Memory B cell (primary cell): Measurements from ENCODE around the gene CEACAM16.
A peak's percentile ranks its signal among the peaks of the same experiment; 100 is the strongest.

Source experiments
- ATAC-seq: fragments of 150-1000 bp; cut with Tn5 transposase; 2 replicates; pipeline ENCODE4 v1.10.0; 2021; ENCODE audit warnings: low read depth, mild to moderate bottlenecking, moderate library complexity
- DNase-seq, 2 donors: peaks; one replicate each; pipeline ENCODE4 v3.0.0; 2022; ENCODE audit warnings: low spot score in 2 of 2
- H3K27ac Mint-ChIP-seq: one replicate; pipeline ENCODE4 v1.8.0; 2022; ENCODE audit warnings: mild to moderate bottlenecking, moderate library complexity, mixed read lengths
- H3K27me3 Mint-ChIP-seq: one replicate; pipeline ENCODE4 v1.8.0; 2022; ENCODE audit warnings: mixed read lengths
- H3K36me3 Mint-ChIP-seq: one replicate; pipeline ENCODE4 v1.8.0; 2022; ENCODE audit warnings: mild to moderate bottlenecking, mixed read lengths
- H3K4me1 Mint-ChIP-seq: one replicate; pipeline ENCODE4 v1.8.0; 2022; ENCODE audit warnings: mixed read lengths
- H3K4me3 Mint-ChIP-seq: one replicate; pipeline ENCODE4 v1.8.0; 2022; ENCODE audit warnings: mild to moderate bottlenecking, moderate library complexity, mixed read lengths
- H3K9me3 Mint-ChIP-seq: one replicate; pipeline ENCODE4 v1.8.0; 2022; ENCODE audit warnings: mixed read lengths

CEACAM16 gene, protein sequence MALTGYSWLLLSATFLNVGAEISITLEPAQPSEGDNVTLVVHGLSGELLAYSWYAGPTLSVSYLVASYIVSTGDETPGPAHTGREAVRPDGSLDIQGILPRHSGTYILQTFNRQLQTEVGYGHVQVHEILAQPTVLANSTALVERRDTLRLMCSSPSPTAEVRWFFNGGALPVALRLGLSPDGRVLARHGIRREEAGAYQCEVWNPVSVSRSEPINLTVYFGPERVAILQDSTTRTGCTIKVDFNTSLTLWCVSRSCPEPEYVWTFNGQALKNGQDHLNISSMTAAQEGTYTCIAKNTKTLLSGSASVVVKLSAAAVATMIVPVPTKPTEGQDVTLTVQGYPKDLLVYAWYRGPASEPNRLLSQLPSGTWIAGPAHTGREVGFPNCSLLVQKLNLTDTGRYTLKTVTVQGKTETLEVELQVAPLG

DNA sequence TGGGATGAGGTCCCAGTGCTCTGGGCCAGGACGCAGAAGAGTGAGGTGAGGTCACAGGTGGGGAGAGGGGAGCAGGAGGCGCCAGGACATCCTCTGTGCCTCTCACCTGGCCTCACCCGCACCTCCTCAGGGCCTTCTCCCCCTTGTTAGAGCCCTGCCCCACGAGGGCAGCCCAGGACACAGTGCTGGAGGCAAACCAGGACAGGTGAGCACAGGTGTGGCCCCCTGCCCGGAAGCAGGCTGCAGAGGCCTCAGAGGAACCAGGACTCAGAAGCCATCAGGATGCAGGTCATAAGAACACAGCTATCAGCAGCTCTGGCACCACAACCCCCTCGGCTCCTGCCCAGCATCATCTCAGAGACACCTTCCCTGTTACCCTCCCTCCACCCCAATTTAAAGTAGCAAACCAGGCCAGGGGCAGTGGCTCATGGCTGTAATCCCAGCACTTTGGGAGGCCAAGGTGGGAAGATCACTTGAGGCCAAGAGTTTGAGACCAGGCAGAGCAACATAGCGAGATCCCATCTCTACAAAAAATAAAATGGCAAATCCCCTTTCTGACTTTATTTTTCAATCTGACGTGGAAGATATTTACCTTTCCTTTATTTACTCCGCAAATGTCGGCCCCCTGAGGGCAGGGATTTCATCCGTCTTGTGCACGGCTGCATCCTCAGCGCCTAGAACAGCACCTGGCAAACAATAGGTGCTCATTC lies at the start of gene CEACAM16:
Gene CEACAM16 (plus strand): TSS at position 660 of the 710 bp plus-strand sequence. CDS start 2,306 bp downstream, outside the sequence.
- Mint-ChIP-seq H3K27me3 (peaks cover 16% of the 10 kb centered on the region), H3K27ac (no peak within 1 kb of the TSS), H3K9me3 (no peaks in the 10 kb centered on the region), H3K4me3 (no peak within 1 kb of the TSS), H3K36me3 (no peaks in the 10 kb centered on the region), H3K4me1 (no peaks in the 10 kb centered on the region)
- no peak for DNase-seq
- no peak for ATAC-seq

DNA sequence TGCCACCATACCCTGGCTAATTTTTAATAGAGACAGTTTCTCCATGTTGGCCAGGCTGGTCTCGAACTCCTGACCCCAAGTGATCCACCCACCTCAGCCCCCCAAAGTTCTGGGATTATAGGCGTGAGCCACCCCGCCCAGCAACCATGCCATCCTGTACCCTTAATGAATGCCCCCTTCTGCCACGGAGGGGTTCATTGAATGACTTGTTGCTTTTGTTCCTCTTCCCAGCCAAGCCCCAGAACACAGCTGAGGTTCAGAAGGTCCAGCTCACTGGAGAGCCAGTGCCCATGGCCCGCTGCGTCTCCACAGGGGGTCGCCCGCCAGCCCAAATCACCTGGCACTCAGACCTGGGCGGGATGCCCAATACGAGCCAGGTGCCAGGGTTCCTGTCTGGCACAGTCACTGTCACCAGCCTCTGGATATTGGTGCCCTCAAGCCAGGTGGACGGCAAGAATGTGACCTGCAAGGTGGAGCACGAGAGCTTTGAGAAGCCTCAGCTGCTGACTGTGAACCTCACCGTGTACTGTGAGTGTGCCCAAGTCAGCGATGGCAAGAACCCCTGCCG lies 49.3 kb upstream of the CEACAM16 start:
- H3K27ac Mint-ChIP-seq, result no peak overlapping the region
- DNase-seq, result no peak
- no peak for ATAC-seq
- H3K27me3 Mint-ChIP-seq, result peaks cover 19% of the 10 kb centered on the region
- H3K4me1 Mint-ChIP-seq, result peaks cover 3% of the 10 kb centered on the region
- H3K4me3 Mint-ChIP-seq, result no peak overlapping the region
- H3K9me3 Mint-ChIP-seq, result no peaks in the 10 kb centered on the region
- H3K36me3 Mint-ChIP-seq, result no peaks in the 10 kb centered on the region

DNA sequence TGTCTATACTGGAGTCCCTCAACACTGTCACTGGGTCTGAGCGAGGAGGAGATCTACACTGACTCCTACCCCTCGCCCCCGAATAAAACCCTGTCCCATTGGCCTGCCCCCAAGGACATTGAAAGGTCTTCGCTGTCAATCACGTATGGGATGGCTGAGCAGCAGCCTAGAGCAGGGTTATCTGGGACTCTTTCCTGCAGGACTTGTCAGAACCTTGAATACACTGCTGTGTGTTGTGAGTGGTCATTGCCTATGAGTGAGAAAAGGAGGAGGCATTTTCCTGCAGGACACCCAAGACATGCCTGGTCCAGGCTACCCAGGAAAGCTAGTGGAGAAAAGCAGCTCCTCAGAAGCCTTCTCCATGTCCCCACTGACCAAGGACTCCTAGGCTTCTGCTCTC lies 45.6 kb upstream of the CEACAM16 start:
- DNase-seq (no peak), ATAC-seq (no peak)
- Mint-ChIP-seq H3K27me3 (peaks cover 13% of the 10 kb centered on the region), H3K4me3 (no peak overlapping the region), H3K27ac (peak overlapping the region; percentile 61), H3K4me1 (peaks cover 10% of the 10 kb centered on the region), H3K36me3 (no peaks in the 10 kb centered on the region), H3K9me3 (no peaks in the 10 kb centered on the region)

DNA sequence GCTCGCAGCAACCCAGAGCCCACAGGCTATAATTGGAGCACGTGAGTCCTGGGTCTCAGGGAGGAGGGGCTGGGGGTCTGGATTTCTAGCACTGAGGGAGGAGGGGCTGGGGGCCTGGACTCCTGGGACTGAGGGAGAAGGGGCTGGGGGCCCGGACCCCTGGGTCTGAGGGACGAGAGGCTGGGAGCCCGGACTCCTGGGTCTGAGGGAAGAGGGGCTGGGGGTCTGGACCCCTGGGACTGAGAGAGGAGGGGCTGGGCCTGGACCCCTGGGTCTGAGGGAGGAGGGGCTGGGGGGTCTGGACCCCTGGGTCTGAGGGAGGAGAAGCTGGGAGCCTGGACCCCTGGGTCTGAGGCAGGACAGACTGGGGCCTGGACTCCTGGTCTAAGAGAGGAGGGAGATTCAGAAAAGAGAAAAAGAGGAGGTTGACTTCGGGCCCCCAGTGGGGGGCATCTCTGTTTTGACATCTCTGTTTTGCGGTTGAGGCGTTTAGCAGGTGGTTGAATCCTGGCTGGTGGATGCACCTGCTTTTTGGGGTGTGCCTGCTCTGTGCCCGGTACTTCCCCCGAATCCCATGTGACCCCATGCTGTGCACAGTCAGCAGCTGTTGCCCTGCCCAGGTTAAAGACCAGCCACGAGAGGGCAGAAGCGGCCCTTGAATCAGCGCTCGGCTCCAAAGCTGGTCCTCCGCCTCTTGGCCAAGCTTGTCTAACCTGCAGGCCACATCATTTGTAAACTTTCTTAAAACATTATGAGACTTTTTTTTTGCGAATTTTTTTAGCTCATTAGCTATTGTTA lies 44.8 kb upstream of the CEACAM16 start:
- peaks cover 10% of the 10 kb centered on the region for H3K4me1 Mint-ChIP-seq
- peak overlapping the region; percentile 45 for H3K27ac Mint-ChIP-seq
- DNase-seq, result peak; percentile 77 to 85
- ATAC-seq, result peak; percentile 99
- no peaks in the 10 kb centered on the region for H3K36me3 Mint-ChIP-seq
- H3K27me3 Mint-ChIP-seq, result peaks cover 13% of the 10 kb centered on the region
- H3K4me3 Mint-ChIP-seq, result no peak overlapping the region
- no peaks in the 10 kb centered on the region for H3K9me3 Mint-ChIP-seq

DNA sequence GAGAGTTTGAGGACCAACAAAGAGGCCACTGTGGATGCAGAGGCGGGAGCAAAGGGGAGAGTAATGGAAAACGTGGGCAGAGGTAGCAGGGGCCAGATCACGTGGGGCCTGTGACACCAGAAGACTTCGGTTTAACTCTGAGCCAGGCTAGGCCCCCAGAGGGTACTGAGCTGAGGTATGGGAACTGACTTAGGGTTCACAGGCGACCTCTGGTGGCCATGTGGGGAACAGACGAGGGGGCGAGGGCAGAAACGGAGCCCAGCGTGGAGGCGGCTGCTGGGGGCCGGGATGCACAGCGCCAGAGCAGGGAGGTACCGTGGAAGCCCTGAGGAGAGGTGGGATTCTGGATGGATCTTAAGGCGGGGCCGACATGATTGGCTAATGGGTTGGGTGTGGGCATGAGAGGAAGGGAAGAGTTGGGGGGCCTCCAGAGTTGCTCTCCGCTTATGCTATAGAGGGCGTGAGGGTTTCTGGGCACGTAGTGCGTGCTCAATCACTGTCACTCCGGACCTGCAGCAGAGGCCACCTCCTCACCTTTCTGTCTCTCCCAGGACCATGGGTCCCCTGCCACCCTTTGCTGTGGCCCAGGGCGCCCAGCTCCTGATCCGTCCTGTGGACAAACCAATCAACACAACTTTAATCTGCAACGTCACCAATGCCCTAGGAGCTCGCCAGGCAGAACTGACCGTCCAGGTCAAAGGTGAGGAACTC lies 41.6 kb upstream of the CEACAM16 start:
- DNase-seq, result peak; percentile 61 to 72
- Mint-ChIP-seq H3K27ac (no peak overlapping the region), H3K36me3 (no peaks in the 10 kb centered on the region), H3K4me3 (no peak overlapping the region), H3K9me3 (no peaks in the 10 kb centered on the region), H3K27me3 (peaks cover 6% of the 10 kb centered on the region), H3K4me1 (peaks cover 10% of the 10 kb centered on the region)
- ATAC-seq, result peak; percentile 33

DNA sequence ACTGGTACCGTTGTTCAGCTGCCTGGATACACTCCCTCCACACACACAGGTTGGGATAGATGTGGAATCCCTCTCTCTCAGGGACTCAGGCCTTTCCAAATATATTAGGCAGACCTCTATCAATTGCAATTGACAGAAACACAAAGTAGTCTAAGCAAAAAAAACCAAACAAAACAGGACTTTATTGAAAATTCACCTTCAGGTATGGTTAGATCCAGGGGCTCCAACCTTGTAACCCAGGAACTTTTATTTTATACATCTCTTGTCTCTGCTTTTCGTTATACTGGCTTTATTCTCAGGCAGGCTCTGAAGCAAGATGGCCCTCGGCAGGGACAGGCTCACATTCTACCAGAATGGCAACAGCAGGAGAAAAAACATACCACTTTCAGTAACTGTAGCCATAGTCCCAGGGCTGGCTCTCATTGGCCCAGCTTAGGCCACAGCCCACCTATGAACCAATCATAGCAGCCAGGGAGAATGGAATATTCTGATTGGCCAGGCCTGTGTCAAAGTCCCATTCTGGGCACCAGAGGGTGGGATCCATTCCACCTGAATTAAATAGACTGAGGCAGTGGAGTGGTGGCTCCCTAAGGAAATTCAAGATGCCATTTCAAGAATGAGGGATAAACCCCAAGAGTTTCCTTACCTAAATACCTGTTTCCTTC lies 40.8 kb upstream of the CEACAM16 start:
- Mint-ChIP-seq H3K27ac (no peak overlapping the region), H3K4me3 (no peak overlapping the region), H3K36me3 (no peaks in the 10 kb centered on the region), H3K9me3 (no peaks in the 10 kb centered on the region), H3K4me1 (peaks cover 8% of the 10 kb centered on the region), H3K27me3 (peaks cover 6% of the 10 kb centered on the region)
- ATAC-seq (no peak), DNase-seq (no peak)

DNA sequence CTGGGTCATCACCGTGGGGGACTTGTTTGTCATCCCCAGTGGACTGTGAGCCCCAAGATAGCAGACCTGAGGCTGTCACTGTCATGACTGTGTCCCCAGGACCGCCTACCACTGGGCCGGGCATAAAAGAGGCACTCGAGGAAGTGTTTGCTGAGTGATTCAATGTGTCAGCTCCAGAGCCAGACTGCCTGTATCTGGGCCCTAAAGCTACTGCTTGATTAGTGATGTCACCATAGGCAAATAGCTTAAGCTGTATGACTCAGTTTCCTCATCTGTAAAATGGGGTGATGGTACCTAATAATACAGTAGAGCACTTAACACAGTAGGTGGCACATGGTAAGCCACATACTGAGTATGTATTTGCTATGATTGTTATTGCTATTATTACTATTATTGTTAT lies 38.9 kb upstream of the CEACAM16 start:
- Mint-ChIP-seq H3K27ac (no peak overlapping the region), H3K4me1 (peaks cover 6% of the 10 kb centered on the region), H3K4me3 (no peak overlapping the region), H3K27me3 (peaks cover 6% of the 10 kb centered on the region), H3K36me3 (no peaks in the 10 kb centered on the region), H3K9me3 (no peaks in the 10 kb centered on the region)
- ATAC-seq (no peak), DNase-seq (no peak)

DNA sequence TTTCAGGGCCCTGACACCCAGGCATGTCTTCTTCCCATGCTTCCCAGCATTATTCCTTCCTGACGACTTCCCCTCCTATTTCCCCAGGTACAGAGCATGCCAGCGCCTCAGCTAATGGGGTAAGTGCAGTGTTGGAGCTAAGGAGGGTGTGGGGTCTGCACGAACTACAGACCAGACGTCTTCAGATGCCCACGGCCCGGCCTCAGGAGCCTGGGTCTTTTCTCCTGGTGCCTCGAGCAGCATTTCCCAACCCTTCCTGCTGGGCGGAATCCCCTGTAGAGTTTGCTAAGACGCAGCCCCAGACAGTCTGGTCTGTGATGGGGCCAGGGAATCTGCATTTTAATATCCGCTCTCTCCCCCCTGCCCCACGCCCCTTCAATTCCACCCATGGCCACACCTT lies 37.7 kb upstream of the CEACAM16 start:
- Mint-ChIP-seq H3K4me1 (peaks cover 6% of the 10 kb centered on the region), H3K36me3 (no peaks in the 10 kb centered on the region), H3K9me3 (no peaks in the 10 kb centered on the region), H3K4me3 (no peak overlapping the region), H3K27me3 (peaks cover 6% of the 10 kb centered on the region), H3K27ac (no peak overlapping the region)
- DNase-seq (no peak), ATAC-seq (no peak)

DNA sequence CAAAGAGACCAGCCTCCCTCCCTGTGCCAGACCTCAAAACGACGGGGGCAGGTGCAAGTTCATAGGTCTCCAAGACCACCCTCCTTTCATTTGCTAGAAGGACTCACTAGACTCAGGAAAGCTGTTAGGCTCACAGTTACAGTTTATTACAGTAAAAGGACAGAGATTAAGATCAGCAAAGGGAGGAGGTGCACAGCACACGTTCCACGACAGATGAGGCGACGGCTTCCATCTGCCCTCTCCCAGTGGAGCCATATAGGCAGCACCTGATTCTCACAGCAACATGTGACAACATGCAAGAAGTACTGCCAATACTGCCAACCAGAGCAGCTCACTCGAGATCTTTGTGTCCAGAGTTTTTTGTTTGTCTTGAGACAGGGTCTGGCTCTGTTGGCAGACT lies 37.0 kb upstream of the CEACAM16 start:
- Mint-ChIP-seq H3K4me1 (peaks cover 5% of the 10 kb centered on the region), H3K4me3 (no peak overlapping the region), H3K27ac (no peak overlapping the region), H3K9me3 (no peaks in the 10 kb centered on the region), H3K36me3 (no peaks in the 10 kb centered on the region), H3K27me3 (peaks cover 4% of the 10 kb centered on the region)
- DNase-seq (no peak), ATAC-seq (no peak)

DNA sequence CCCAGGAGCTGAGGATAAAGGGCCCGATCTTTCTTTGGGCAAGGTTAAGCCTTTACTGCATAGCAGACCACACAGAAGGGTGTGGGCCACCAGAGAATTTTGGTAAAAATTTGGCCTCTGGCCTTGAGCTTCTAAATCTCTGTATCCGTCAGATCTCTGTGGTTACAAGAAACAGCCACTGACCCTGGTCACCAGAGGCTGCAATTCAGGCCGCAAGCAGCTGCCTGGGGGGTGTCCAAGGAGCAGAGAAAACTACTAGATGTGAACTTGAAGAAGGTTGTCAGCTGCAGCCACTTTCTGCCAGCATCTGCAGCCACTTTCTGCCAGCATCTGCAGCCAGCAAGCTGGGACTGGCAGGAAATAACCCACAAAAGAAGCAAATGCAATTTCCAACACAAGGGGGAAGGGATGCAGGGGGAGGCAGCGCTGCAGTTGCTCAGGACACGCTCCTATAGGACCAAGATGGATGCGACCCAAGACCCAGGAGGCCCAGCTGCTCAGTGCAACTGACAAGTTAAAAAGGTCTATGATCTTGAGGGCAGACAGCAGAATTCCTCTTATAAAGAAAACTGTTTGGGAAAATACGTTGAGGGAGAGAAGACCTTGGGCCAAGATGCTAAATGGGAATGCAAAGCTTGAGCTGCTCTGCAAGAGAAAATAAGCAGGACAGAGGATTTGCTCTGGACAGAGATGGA lies 36.1 kb upstream of the CEACAM16 start:
- Mint-ChIP-seq H3K36me3 (no peaks in the 10 kb centered on the region), H3K27me3 (peaks cover 4% of the 10 kb centered on the region), H3K4me3 (no peak overlapping the region), H3K27ac (no peak overlapping the region), H3K9me3 (no peaks in the 10 kb centered on the region), H3K4me1 (no peaks in the 10 kb centered on the region)
- DNase-seq (no peak), ATAC-seq (no peak)

DNA sequence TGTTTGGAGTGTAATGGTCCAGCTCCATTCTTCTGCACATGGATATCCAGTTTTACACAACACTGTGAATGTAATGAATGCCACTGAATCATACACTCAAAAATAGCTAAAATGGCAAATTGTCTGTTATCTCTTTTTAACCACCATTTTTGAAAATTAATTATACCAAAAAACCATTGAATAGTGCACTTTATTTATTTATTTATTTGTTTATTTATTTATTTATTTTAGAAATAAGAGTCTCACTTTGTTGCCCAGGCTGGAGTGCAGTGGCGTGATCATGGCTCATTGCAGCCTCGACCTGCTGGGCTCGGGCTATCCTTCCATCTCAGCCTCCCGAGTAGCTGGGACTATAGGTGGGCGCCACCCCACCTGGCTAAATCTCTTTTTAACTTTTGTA lies 35.0 kb upstream of the CEACAM16 start:
- no peak for DNase-seq
- Mint-ChIP-seq H3K9me3 (no peaks in the 10 kb centered on the region), H3K36me3 (no peaks in the 10 kb centered on the region), H3K4me1 (no peaks in the 10 kb centered on the region), H3K27ac (no peak overlapping the region), H3K4me3 (no peak overlapping the region), H3K27me3 (peaks cover 4% of the 10 kb centered on the region)
- ATAC-seq, result no peak

DNA sequence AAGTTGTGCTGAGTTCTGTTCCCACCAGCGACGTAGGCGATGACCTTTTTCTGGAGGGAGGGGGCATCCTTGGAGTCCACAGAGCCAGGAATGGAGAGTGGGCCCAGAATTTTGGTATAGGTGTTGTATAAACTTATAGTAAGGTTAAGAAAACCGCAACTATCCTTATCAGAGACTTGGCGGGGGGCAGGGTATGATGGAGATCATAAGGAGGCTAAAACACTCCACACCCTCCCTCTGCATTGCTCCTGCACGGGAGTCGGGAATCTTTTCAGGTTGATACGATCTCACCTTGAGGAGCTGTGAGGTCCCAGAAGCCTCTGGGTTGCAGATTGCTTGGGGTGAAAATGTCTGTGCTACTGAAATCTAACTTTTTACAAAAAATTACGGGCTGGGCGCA lies 34.0 kb upstream of the CEACAM16 start:
- no peaks in the 10 kb centered on the region for H3K4me1 Mint-ChIP-seq
- H3K27ac Mint-ChIP-seq, result no peak overlapping the region
- no peaks in the 10 kb centered on the region for H3K36me3 Mint-ChIP-seq
- ATAC-seq (no peak), DNase-seq (no peak)
- H3K4me3 Mint-ChIP-seq, result no peak overlapping the region
- H3K27me3 Mint-ChIP-seq, result peaks cover 9% of the 10 kb centered on the region
- H3K9me3 Mint-ChIP-seq, result no peaks in the 10 kb centered on the region
